HG03175 (cell line): ENCODE data around the gene CCL27.

Source experiments
- ATAC-seq: cut with Tn5 transposase; IDR thresholded peaks from one replicate; pipeline ENCODE4 v1.9.1; 2021; ENCODE audit warnings: mild to moderate bottlenecking, moderate library complexity; ENCODE audit not compliant: unreplicated experiment

The CCL27 gene

DNA sequence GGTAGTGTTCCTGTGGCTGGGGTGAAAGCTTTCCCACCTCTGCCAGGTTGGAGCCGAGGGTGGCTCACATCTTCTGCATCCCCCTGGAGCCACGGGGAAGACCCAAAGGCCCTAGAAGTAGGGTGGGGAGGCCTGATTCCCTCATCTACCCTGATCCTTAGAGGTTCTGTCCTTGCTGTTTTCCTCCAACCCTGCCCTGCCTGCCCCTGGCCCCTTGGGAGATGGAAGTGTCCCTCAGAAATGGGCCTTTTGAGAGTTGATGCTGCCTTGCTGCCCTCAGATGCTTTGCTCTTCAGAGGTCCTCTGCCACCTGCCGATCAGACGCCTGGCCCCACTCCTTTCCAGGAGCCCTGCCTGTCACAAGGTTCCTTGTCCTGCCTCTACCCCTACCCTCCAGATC is 22.4 kb upstream of the CCL27 start:
- no peak for ATAC-seq

GRCh38 chr9:34684145-34684544 is 21.7 kb upstream of the CCL27 start:
- no peak for ATAC-seq

- no peak for ATAC-seq
Measured at GRCh38 chr9:34675869-34676268, 13.4 kb upstream of the CCL27 start.

DNA sequence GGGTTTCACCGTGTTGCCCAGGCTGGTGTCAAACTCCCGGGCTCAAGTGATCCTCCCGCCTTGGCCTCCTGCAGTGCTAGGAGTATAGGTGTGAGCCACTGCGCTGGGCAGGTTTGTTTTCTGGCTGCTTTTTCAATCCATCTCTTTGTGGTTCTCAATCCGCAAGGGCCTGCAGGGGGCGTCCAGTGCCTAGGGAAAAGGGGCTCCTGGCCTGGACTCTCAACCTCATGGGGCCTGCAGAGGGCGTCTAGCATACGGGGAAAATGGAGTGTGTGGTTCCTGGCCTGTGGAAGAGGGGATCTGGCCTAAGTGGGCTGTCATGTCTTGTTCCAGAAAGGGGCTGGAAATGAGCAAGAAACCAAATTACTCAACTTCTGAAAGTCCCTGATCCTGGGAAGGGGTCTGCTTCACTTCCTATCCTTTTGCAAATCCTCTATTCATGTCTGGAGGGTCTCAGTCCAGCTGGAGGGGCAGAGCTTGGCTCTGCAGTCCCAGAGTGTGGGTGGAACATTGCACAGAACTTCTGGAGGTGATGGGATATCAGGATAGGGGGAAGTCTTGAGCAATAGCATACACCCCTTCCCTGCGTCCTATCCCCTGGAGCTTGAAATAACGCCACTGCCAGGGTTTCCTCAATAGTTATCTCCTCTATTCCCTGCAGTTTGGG is 12.7 kb upstream of the CCL27 start:
- no peak for ATAC-seq

- ATAC-seq: no peak
Measured at GRCh38 chr9:34674440-34674839, 12.0 kb upstream of the CCL27 start.

DNA sequence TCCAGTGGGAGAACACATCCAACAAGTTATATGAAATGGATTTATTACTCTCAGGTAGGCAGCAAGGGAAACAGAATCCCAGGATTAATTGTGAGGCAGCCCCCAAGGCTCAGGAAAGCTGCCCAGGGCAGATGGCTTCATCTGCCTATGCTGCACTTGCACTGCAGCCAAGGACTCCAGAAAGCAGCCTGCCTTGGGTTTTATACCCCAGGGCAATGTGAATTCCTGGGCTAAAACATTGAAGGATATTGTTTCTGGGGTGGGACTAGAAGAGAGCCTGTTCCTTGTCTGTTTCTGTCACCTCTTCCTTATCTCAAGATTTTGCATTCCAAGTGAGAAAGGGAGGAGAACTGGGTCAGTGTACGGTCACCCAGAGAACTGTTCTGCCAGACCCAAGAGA is 8.8 kb upstream of the CCL27 start:
- no peak for ATAC-seq

GRCh38 chr9:34669809-34670562 is 7.5 kb upstream of the CCL27 start:
- ATAC-seq: no peak

DNA sequence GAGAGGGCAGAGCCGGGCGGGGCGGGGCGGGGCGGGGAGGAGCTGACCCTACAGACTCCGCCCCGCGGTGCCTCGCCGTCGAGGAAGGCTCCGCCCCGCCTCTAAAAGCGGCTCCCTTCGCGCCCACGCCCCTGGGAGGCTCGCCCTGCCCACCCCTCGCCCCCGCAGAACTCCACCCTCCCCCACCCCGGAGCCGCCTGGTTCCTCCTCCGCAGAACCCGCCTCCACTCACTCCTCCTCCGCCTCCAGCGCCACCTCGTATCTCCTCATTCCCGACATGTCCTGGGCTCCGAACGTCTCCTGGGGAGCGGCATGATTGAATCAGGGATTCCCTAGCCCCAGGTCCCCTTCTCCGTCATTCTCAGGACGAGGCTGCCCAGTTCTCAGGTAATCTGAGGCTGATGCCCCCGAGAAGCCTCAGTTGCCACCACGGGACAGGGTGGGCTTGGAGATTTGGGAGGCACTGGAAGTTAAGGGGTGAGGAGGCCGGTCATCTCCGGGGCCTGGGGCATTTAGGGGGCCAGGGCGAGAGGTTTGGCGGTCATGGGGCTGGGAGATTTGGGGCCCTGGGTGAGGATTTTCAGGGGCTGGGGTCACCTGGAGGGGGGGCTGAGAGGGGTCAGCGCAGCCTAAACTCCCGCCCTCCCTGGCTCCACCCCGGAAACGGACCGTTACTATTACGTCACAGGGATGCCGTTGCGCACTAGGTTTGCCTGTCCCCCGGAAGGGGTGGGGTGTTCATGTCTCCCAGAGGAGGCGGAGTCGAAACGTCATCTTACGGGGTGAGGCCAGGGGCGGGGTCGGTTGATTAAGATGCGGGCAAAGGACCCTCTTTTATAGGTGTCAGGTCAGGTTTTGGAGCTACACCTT is 3.2 kb upstream of the CCL27 start:
- peak; percentile 73 for ATAC-seq

DNA sequence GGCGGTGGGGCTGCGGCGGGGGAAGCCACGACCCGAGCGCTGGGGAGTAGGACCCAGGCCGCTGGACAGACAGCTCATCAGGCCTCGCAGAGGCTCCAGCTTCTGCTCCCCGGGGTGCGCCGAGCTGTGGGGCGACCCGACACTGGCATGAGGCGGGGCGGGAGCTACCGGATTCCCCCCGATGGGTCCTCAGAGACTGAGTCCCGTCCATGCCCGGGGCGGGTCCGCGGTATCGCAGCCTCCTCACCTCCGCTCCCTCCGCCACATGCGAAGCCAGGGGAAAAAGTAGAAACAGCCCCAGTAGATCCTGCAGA is 2.6 kb upstream of the CCL27 start:
- ATAC-seq: peak; percentile 22

GRCh38 chr9:34664281-34665066 is 2.0 kb upstream of the CCL27 start:
- peak; percentile 65 for ATAC-seq

DNA sequence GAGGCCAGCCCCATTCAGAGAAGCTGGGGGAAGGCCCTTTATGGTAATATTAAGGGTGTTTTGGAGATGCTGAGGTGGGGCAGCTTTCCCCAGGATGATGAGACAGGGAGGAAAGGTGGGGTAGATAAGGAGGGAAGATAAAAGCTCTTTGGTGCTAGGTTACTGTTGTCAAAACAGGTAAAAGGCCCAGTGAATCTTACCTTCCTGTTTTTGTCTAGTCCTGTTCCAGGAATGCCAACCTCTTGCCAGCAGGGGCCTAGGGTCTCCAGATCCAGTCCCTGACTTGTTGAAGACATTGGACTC is 797 bp upstream of the CCL27 start:
- ATAC-seq: no peak

GRCh38 chr9:34659592-34660253 is 2.7 kb downstream of the CCL27 start:
- no peak for ATAC-seq

GRCh38 chr9:34658461-34658860 is 4.0 kb downstream of the CCL27 start:
- no peak for ATAC-seq

DNA sequence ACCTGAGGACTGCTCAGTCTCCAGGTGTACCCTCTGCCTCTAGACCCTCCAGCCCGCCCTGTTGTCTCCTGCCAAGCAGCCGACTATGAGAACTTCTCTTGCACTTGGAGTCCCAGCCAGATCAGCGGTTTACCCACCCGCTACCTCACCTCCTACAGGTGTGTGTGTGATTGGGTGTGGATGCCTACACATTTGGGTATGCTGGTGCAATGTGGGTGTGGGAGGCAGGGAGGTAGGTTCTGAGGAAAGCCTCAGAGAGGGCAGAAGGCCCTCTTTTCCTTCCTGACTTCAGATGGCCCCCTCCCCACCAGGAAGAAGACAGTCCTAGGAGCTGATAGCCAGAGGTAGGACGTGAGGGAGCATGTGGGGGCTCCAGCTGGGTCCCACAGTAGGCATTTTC is 5.5 kb downstream of the CCL27 start:
- ATAC-seq: no peak

GRCh38 chr9:34655394-34655793 is 7.1 kb downstream of the CCL27 start:
- ATAC-seq: no peak

DNA sequence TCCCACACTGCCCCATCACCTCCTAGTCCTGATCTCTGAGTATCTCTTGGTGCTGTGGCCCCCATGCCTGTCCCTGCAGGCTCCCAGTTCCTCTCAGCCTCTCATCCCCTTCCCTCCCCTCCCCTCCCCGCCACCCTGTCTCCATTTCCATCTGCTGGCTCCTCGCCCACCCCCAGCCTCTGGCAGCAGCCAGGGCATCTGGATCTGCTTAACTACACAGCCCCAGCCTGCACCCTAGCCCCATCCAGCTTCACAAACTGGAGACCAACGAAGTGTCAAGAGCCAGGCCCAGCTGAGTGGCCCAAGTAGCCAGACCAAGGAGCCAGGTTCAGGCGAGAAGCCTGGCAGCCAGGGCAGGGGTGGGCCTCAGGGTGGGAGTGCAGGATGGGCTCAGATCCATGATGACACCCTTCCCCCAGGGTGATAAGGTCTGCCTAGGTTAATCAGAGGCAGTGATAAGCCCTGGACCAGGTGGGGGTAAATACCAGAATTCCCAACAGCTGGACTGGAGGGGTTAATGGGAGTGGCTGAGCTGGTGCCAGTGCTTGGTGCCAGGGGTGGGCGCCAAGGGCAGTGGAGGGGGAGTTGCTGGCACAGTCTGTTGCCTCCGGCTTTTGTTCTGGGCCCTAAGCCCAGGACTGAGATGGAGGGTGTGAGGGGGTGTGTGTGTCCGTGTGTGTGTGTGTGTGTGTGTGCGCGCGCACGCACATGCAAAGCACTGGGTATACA is 8.0 kb downstream of the CCL27 start:
- ATAC-seq: no peak

DNA sequence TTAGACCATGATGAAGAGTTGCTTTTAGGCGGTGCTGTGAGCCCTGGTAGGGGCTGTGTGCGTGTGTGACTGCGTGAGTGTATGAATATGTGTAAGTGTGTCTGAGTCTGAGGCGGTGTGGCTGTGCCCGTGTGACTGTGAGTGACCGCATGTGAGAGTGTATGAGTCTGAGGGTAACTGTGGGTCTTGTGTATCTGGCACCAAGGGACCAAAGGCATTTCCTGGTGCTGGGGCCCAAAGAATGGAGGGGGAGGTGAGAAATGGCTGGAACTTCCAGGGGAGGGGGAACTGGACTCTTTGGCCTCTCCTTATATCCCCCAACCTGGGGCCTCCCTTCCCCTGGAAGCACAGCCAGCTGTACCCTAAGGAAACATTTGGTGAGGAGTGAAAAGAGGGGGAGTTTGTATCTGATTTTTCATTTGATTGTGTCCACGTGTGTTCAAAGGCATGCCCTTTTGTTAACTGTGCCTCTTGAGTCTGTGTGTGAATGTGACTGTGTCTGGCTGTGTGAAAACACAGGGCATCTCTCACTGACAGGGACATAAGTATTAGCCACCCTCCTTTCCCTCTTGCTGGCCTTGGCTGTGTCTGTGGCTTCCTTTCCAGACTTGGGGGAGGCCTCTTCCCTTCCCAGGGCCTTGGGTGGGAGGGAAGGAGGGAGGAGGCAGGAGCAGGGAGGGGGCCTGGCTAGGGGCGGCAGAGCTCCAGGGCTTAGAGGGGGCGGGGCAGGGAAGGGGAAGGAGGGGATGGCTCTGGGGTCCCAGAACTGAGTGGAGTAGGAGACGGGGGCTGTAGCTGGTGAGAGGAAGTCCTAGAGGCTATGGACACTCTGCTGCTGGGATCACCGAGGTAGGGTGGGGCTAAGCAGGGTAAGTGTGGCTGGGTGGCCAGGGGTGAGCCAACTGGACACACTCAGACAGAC is 9.0 kb downstream of the CCL27 start:
- ATAC-seq: no peak

- no peak for ATAC-seq
Measured at GRCh38 chr9:34652602-34653000, 9.9 kb downstream of the CCL27 start.
